GM12878 (cell line): ENCODE measurements around the gene ANKRD44. TPM values are rescaled to one million over a fixed set of nuclear protein-coding genes. Genes with fewer than 3 reads are reported as not detected.

Source experiments
- ATAC-seq: fragments of 200-7000 bp; cut with Tn5 transposase; 3 replicates; pipeline ENCODE4 v1.9.1; 2020; ENCODE audit warnings: mild to moderate bottlenecking, moderate library complexity
- BruUV-seq: library from RNA; stranded (reverse); fragments of 400-500 nt; replicated peaks from 2 replicates; lab custom pipeline; 2021; lab: Mats Ljungman, UMichigan
- CTCF ChIA-PET: fragments of 300-600 bp; sonication (Branson Sonifier 250); formaldehyde crosslinking; extraction: SDS; loops from one replicate; lab custom pipeline; 2021; ENCODE audit warnings: inconsistent platforms; lab: Yijun Ruan, JAX
- POLR2A ChIA-PET: fragments of 350-600 bp; formaldehyde crosslinking; extraction: SDS; loops from one replicate; lab custom pipeline; 2021; ENCODE audit warnings: inconsistent platforms; lab: Charles Lee
- RAD21 ChIA-PET: fragments of 300-600 bp; sonication (Branson Sonifier 250); formaldehyde crosslinking; loops from one replicate; lab custom pipeline; 2023; ENCODE audit warnings: antibody characterized with exemption; ENCODE audit not compliant: unreplicated experiment; lab: Charles Lee
- SMC1A ChIA-PET: fragments of 300-600 bp; sonication (Branson Sonifier 250); formaldehyde crosslinking; loops from one replicate; lab custom pipeline; 2023; ENCODE audit not compliant: unreplicated experiment, uncharacterized antibody; lab: Charles Lee
- DNase-seq: peaks from one replicate; pipeline ENCODE4 v3.0.0-alpha.2; 2011; ENCODE audit warnings: low read depth, low spot score
- FAIRE-seq: peaks from 3 replicates; lab custom pipeline; 2011; peaks lifted over from hg19 to GRCh38; lab: Jason Lieb, UNC
- H2AFZ ChIP-seq: 2 replicates; pipeline ENCODE4 v1.6.0; 2011; ENCODE audit warnings: low read depth, low read length, control low read depth; ENCODE audit not compliant: control insufficient read depth
- H3K27ac ChIP-seq: 2 replicates; pipeline ENCODE4 v1.5.1; 2011; ENCODE audit warnings: control low read depth; ENCODE audit not compliant: control insufficient read depth, insufficient read depth
- H3K27me3 ChIP-seq, 2 experiments: replicated peaks in 1 of 2; 2 replicates each; pipeline versions ENCODE4 v1.6.0 to v1.6.1; 2011; ENCODE audit warnings: low read length in 1 of 2; ENCODE audit not compliant: control insufficient read depth in 2 of 2, insufficient read depth in 2 of 2
- H3K36me3 ChIP-seq, 2 experiments: 2 replicates each; pipeline ENCODE4 v1.5.1; 2011; ENCODE audit warnings: low read length in 1 of 2; ENCODE audit not compliant: control insufficient read depth in 2 of 2, insufficient read depth in 2 of 2
- H3K4me1 ChIP-seq: 2 replicates; pipeline ENCODE4 v1.6.1; 2011; ENCODE audit warnings: mild to moderate bottlenecking, low read length, moderate library complexity, mixed read lengths; ENCODE audit not compliant: control insufficient read depth, insufficient read depth
- H3K4me2 ChIP-seq: 2 replicates; pipeline ENCODE4 v1.6.0; 2011; ENCODE audit warnings: control low read depth; ENCODE audit not compliant: control insufficient read depth, insufficient read depth
- H3K4me3 ChIP-seq: fragments of 200-600 bp; sonication (generic); 2 replicates; pipeline ENCODE4 v1.5.1; 2016
- H3K79me2 ChIP-seq: 2 replicates; pipeline ENCODE4 v1.6.0; 2011; ENCODE audit warnings: low read length; ENCODE audit not compliant: control insufficient read depth, insufficient read depth
- H3K9ac ChIP-seq: 2 replicates; pipeline ENCODE4 v1.8.0; 2011; ENCODE audit warnings: low read length, control low read depth, mixed read lengths; ENCODE audit not compliant: control insufficient read depth, insufficient read depth
- H3K9me3 ChIP-seq: replicated peaks from 3 replicates; pipeline ENCODE4 v1.5.1; 2011; ENCODE audit warnings: mild to moderate bottlenecking, low read length; ENCODE audit not compliant: control insufficient read depth, insufficient read depth
- H4K20me1 ChIP-seq: 2 replicates; pipeline ENCODE4 v1.6.0; 2011; ENCODE audit not compliant: control insufficient read depth, insufficient read depth
- ATF3 ChIP-seq: IDR thresholded peaks from 2 replicates; pipeline ENCODE4 v1.6.1; 2011; ENCODE audit warnings: low read depth, mild to moderate bottlenecking, low read length, moderate library complexity, borderline replicate concordance; ENCODE audit errors: extremely low read depth
- CHD4 ChIP-seq: fragments of 200-600 bp; sonication (generic); IDR thresholded peaks from 2 replicates; pipeline ENCODE4 v1.6.1; 2016; ENCODE audit warnings: mild to moderate bottlenecking
- HSF1 ChIP-seq: fragments of 150-350 bp; IDR thresholded peaks from 2 replicates; pipeline ENCODE4 v1.6.1; 2014; ENCODE audit warnings: mild to moderate bottlenecking, low read depth, low read length
- NR2C1 ChIP-seq: fragments of 450-650 bp; IDR thresholded peaks from 2 replicates; pipeline ENCODE4 v1.6.1; 2017; ENCODE audit warnings: antibody characterized with exemption, mild to moderate bottlenecking, moderate library complexity
- RELA ChIP-seq: fragments of 450-650 bp; IDR thresholded peaks from 2 replicates; pipeline ENCODE4 v1.8.0; 2014; ENCODE audit warnings: borderline replicate concordance; ENCODE audit not compliant: partially characterized antibody
- RELB ChIP-seq: fragments of 450-650 bp; IDR thresholded peaks from 2 replicates; pipeline ENCODE4 v1.6.1; 2017; ENCODE audit warnings: low read depth, mild to moderate bottlenecking, moderate library complexity
- SIX5 ChIP-seq: IDR thresholded peaks from 2 replicates; pipeline ENCODE4 v1.6.1; 2011; ENCODE audit warnings: mild to moderate bottlenecking, low read depth, low read length, moderate library complexity; ENCODE audit not compliant: severe bottlenecking
- TAF1 ChIP-seq: IDR thresholded peaks from 2 replicates; pipeline ENCODE4 v1.6.1; 2011; ENCODE audit warnings: mild to moderate bottlenecking, low read depth, low read length, borderline replicate concordance
- ZBED1 ChIP-seq: IDR thresholded peaks from 2 replicates; pipeline ENCODE4 v1.6.1; 2016; ENCODE audit warnings: borderline replicate concordance
- ZZZ3 ChIP-seq: IDR thresholded peaks from 2 replicates; pipeline ENCODE4 v1.6.1; 2011; ENCODE audit warnings: low read depth; ENCODE audit not compliant: control insufficient read depth, insufficient read length
- WGBS: methylation state at CpG from one replicate; pipeline ENCODE4 v1.1.6; 2016; ENCODE audit warnings: low lambda C conversion rate; ENCODE audit not compliant: insufficient replicate concordance, insufficient coverage; ENCODE audit errors: missing lambda C conversion rate; 5-methylcytosine and 5-hydroxymethylcytosine counted together
- in situ Hi-C: fragments of 300-500 bp; cut with MboI; formaldehyde crosslinking; loops from 9 replicates; pipeline ENCODE4 v1.14.3; 2018; ENCODE audit warnings: mixed read lengths
- intact Hi-C: fragments of 100-400 bp; cut with micrococcal nuclease; formaldehyde crosslinking; loops from one replicate; pipeline ENCODE4 v1.14.2; 2022; ENCODE audit not compliant: unreplicated experiment
- polyA plus RNA-seq, 11 experiments: library from polyadenylated mRNA; depleted of rRNA in 4 of 11; unstranded in 6 of 11; stranded (reverse) in 5 of 11; fragments of >200 nt; fragmentation: Nextera tagmentation in 4 of 11; fragmentation: Illumina TruSeq in 1 of 11; extraction: Ambion mirVana in 4 of 11; extraction: Trizol in 1 of 11; gene quantifications; 1 replicate in 1 of 11; 2 replicates in 10 of 11; pipeline versions ENCODE4 v1.2.1 to v1.2.3, GENCODE V29; 2011 to 2016; ENCODE audit warnings: inconsistent platforms in 2 of 11, missing spikeins in 2 of 11, low read depth in 1 of 11
- total RNA-seq, 4 experiments: library from RNA; depleted of rRNA in 3 of 4; stranded (reverse); fragments of >200 nt in 3 of 4; fragmentation: Illumina TruSeq in 1 of 4; extraction: Trizol in 1 of 4; gene quantifications; 2 replicates each; pipeline versions ENCODE4 v1.2.1 to v1.2.3, GENCODE V29; 2013 to 2021

The ANKRD44 gene
- total and polyA plus RNA-seq, 10 of the 15 experiments (the other 5 are each of a cell fraction or from before 2014, with no cell fraction given): 19.1 to 99.1 (median 59.6) TPM

GRCh38 chr2:197136452-197136851, 174.1 kb downstream of the ANKRD44 start:
- ChIA-PET RAD21 (interaction anchor here (1.2 to 4.9 kb wide), 7 partner anchors 9 to 36 kb away, joined by 3 to 18 read pairs (median 5); no protein-coding TSS in a partner anchor), SMC1A (interaction anchor here (1.1 to 3.7 kb wide), 9 partner anchors 9 to 62 kb away, joined by 3 to 32 read pairs (median 7); no protein-coding TSS in a partner anchor), CTCF (interaction anchor here (0.8 to 6.5 kb wide), 9 partner anchors 9 to 212 kb away, joined by 3 to 63 read pairs (median 4); no protein-coding TSS in a partner anchor), POLR2A (interaction anchor here (0.5 to 2.2 kb wide), 3 partner anchors 9 to 277 kb away, joined by 3 to 8 read pairs (median 6); no protein-coding TSS in a partner anchor)
- Histone ChIP-seq H3K4me1 (peaks cover 32% of the 10 kb centered on the region), H3K27me3 (no peaks in the 10 kb centered on the region), H3K9ac (no peak overlapping the region), H3K9me3 (no peaks in the 10 kb centered on the region), H3K79me2 (peaks cover 2% of the 10 kb centered on the region), H3K36me3 (peaks cover 7 to 9% of the 10 kb centered on the region in 2 experiments; a peak in 3 of 4 replicates), H2AFZ (no peak overlapping the region), H3K4me2 (no peak overlapping the region), H4K20me1 (no peaks in the 10 kb centered on the region), H3K4me3 (no peak overlapping the region), H3K27ac (no peak overlapping the region)
- FAIRE-seq (no peak), DNase-seq (no peak), ATAC-seq (no peak)
- WGBS: 79% methylated on average over 5 of the region's 5 CpGs
- intact Hi-C loops: no loop called here
- TF ChIP-seq SIX5 (no peak), RELA (no peak), HSF1 (no peak)
- in situ Hi-C loops: no loop called here
- no TSS peak for BruUV-seq

- ChIA-PET RAD21 (interaction anchor here (1.3 to 5.5 kb wide), 6 partner anchors 9 to 37 kb away, joined by 4 to 26 read pairs (median 6); no protein-coding TSS in a partner anchor), POLR2A (interaction anchor here (0.5 to 2.2 kb wide), 3 partner anchors 9 to 34 kb away, joined by 3 to 8 read pairs (median 4); no protein-coding TSS in a partner anchor), CTCF (interaction anchor here (1.1 to 6.5 kb wide), 5 partner anchors 17 to 176 kb away, joined by 3 to 63 read pairs (median 11); no protein-coding TSS in a partner anchor), SMC1A (interaction anchor here (1.0 to 6.0 kb wide), 10 partner anchors 8 to 63 kb away, joined by 3 to 43 read pairs (median 6); no protein-coding TSS in a partner anchor)
- no peak for FAIRE-seq
- intact Hi-C loops: no loop called here
- in situ Hi-C loops: no loop called here
- 100% methylated on average over 1 of the region's 1 CpG for WGBS
- Histone ChIP-seq H4K20me1 (no peaks in the 10 kb centered on the region), H3K9me3 (no peaks in the 10 kb centered on the region), H3K4me2 (no peak overlapping the region), H3K9ac (no peak overlapping the region), H3K27ac (no peak overlapping the region), H3K36me3 (peaks cover 7 to 9% of the 10 kb centered on the region in 2 experiments; a peak in 3 of 4 replicates), H2AFZ (no peak overlapping the region), H3K4me3 (no peak overlapping the region), H3K79me2 (peaks cover 2% of the 10 kb centered on the region), H3K27me3 (no peaks in the 10 kb centered on the region), H3K4me1 (peaks cover 32% of the 10 kb centered on the region)
- TSS peak; percentile 11 for BruUV-seq
- no peak for DNase-seq
- no peak for ATAC-seq
- TF ChIP-seq CHD4 (no peak), TAF1 (no peak), RELB (no peak), ZZZ3 (no peak), NR2C1 (no peak), ZBED1 (no peak), ATF3 (no peak)
Observed at GRCh38 chr2:197135806-197136205, 174.8 kb downstream of the ANKRD44 start.
